GM21528 (cell line): ENCODE measurements around the gene AFG3L2.

Experiments used
- ATAC-seq: cut with Tn5 transposase; IDR thresholded peaks from one replicate; pipeline ENCODE4 v1.9.1; 2021; ENCODE audit warnings: mild to moderate bottlenecking, moderate library complexity; ENCODE audit not compliant: unreplicated experiment, low FRiP score

The AFG3L2 gene

GRCh38 chr18:12327510-12328178 is 49.4 kb downstream of the AFG3L2 start:
- no peak for ATAC-seq

GRCh38 chr18:12326711-12327460 is 50.1 kb downstream of the AFG3L2 start:
- no peak for ATAC-seq

- ATAC-seq: no peak
These were observed 51.2 kb downstream of the AFG3L2 start for GRCh38 chr18:12325726-12326245.

GRCh38 chr18:12324991-12325725 is 51.9 kb downstream of the AFG3L2 start:
- no peak for ATAC-seq

GRCh38 chr18:12321333-12321732 is 55.7 kb downstream of the AFG3L2 start:
- peak; percentile 65 for ATAC-seq

GRCh38 chr18:12318857-12319256 is 58.2 kb downstream of the AFG3L2 start:
- ATAC-seq: no peak

- no peak for ATAC-seq
These were observed 58.7 kb downstream of the AFG3L2 start for GRCh38 chr18:12318334-12318697.

- ATAC-seq: no peak
These were observed 59.2 kb downstream of the AFG3L2 start for GRCh38 chr18:12317664-12318333.

GRCh38 chr18:12315911-12316310 is 61.1 kb downstream of the AFG3L2 start:
- no peak for ATAC-seq

- no peak for ATAC-seq
These were observed 61.5 kb downstream of the AFG3L2 start for GRCh38 chr18:12315490-12315889.

- no peak for ATAC-seq
These were observed 62.3 kb downstream of the AFG3L2 start for GRCh38 chr18:12314591-12315305.

- ATAC-seq: no peak
These were observed 63.3 kb downstream of the AFG3L2 start for GRCh38 chr18:12313530-12314245.

- no peak for ATAC-seq
These were observed 64.1 kb downstream of the AFG3L2 start for GRCh38 chr18:12312976-12313375.

- ATAC-seq: no peak
These were observed 66.3 kb downstream of the AFG3L2 start for GRCh38 chr18:12310762-12311161.

GRCh38 chr18:12309683-12310198 is 67.3 kb downstream of the AFG3L2 start:
- ATAC-seq: no peak

- peak; percentile 62 for ATAC-seq
These were observed 68.5 kb downstream of the AFG3L2 start for GRCh38 chr18:12308386-12309100.

GRCh38 chr18:12307701-12308385 is 69.2 kb downstream of the AFG3L2 start, which contains the start of gene TUBB6:
TUBB6 (plus strand) TSS chr18:12308241; CDS start chr18:12308293, 52 bp downstream.
- peak; percentile 59 for ATAC-seq
